Sigmoid colon (tissue), 7 donors: ENCODE data around the gene LAMP1. TPM values are rescaled to one million over a fixed set of nuclear protein-coding genes. Genes with fewer than 3 reads are reported as not detected.
A peak's percentile ranks its signal among the peaks of the same experiment; 100 is the strongest.

ENCODE experiments used
- DNase-seq: peaks from one replicate; pipeline ENCODE4 v3.0.0-alpha.2; 2019
- H3K27ac ChIP-seq, 4 donors: fragments of 200-600 bp; sonication (generic); one replicate each; pipeline ENCODE4 v1.5.1; 2016 to 2019; ENCODE audit warnings: mild to moderate bottlenecking in 1 of 4
- H3K27me3 ChIP-seq, 3 donors: fragments of 200-600 bp; sonication (generic); one replicate each; pipeline ENCODE4 v1.5.1; 2019; ENCODE audit warnings: mild to moderate bottlenecking in 1 of 3
- H3K36me3 ChIP-seq, 4 donors: fragments of 200-600 bp; sonication (generic); one replicate each; pipeline ENCODE4 v1.5.1; 2016 to 2019
- H3K4me1 ChIP-seq, 4 donors: fragments of 200-600 bp; sonication (generic); one replicate each; pipeline ENCODE4 v1.5.1; 2017 to 2019
- H3K4me3 ChIP-seq, 4 donors: fragments of 200-600 bp; sonication (generic); one replicate each; pipeline ENCODE4 v1.5.1; 2017 to 2019; ENCODE audit warnings: mild to moderate bottlenecking in 2 of 4, moderate library complexity in 1 of 4
- H3K9me3 ChIP-seq, 4 donors: fragments of 200-600 bp in 3 of 4; sonication (generic) in 3 of 4; one replicate each; pipeline versions ENCODE4 v1.5.1 to v1.6.1; 2013 to 2019
- EP300 ChIP-seq, 4 donors: sonication (generic); formaldehyde crosslinking; IDR thresholded peaks; one replicate each; pipeline ENCODE4 v1.6.1; 2017; ENCODE audit warnings: antibody characterized with exemption in 4 of 4
- POLR2A ChIP-seq, 2 donors: fragments of 450-650 bp; IDR thresholded peaks; one replicate each; pipeline ENCODE4 v1.6.1; 2016; ENCODE audit warnings: antibody characterized with exemption in 2 of 2, mild to moderate bottlenecking in 2 of 2, moderate library complexity in 2 of 2
- POLR2AphosphoS5 ChIP-seq, 4 donors: sonication (generic); formaldehyde crosslinking; IDR thresholded peaks; one replicate each; pipeline ENCODE4 v1.6.1; 2017; ENCODE audit warnings: antibody characterized with exemption in 4 of 4
- WGBS, 2 donors: extraction: QIAGEN DNeasy Blood & Tissue Kit; methylation state at CpG; one replicate each; pipeline ENCODE4 v1.1.7; 2013; 5-methylcytosine and 5-hydroxymethylcytosine counted together
- intact Hi-C: fragments of 100-400 bp; cut with DNase I; formaldehyde crosslinking; loops from one replicate; pipeline ENCODE4 v1.15.1; 2023
- polyA plus RNA-seq, 3 donors: library from polyadenylated mRNA; stranded (reverse); fragments of 200-250 nt; gene quantifications; one replicate each; pipeline ENCODE4 v1.2.3, GENCODE V29; 2013
- total RNA-seq, 4 donors: library from RNA; depleted of rRNA; stranded (reverse); fragments of >200 nt; gene quantifications; one replicate each; pipeline ENCODE4 v1.1.0, GENCODE V29; 2016
- TF ChIP-seq, protein P1 (sequence below), 4 experiments: fragments of 450-650 bp in 3 of 4; fragments of 200-600 bp in 1 of 4; IDR thresholded peaks; one replicate each; pipeline ENCODE4 v1.5.1; 2016 to 2019; ENCODE audit warnings: antibody characterized with exemption in 4 of 4, mild to moderate bottlenecking in 3 of 4, moderate library complexity in 2 of 4
- donor health status: healthy with polysubstance abuse.
- donor health status: Bipolar disorder and iron deficiency.
- donor health status: healthy.

LAMP1 gene
- total and polyA plus RNA-seq, 7 donors: 20.4 to 125 (median 86.9) TPM

DNA sequence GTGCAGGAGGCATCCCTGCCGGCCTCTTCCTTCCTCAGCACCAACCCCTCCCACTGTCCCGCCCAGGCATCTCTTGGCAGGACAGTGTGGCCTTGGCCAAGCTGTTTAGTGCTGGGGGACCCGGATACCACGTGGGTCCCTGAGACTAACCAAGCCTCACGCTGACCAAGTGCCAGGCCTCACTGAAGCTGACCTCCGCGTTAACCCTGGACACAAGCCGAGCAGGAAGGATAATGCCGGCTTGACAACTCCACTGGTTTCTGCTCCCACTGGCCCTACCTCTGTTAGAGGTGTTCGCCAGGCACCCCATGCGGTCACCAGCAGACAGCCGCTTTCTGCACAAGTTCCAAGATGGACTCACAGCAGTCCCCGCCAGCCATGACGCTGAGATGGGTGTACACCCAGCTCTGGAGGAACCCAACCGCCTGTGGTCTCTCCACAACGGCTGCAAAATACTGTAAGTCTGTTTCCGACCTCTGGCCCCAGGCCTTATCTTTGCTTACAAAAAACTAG, 54.5 kb downstream of the LAMP1 start:
- H3K9me3 ChIP-seq: no peaks in the 10 kb centered on the region
- intact Hi-C loops: no loop called here
- peaks cover 0 to 34% (median 7%) of the 10 kb centered on the region in 4 donors for H3K36me3 ChIP-seq
- no peak overlapping the region for H3K27ac ChIP-seq
- TF ChIP-seq, protein P1, sequence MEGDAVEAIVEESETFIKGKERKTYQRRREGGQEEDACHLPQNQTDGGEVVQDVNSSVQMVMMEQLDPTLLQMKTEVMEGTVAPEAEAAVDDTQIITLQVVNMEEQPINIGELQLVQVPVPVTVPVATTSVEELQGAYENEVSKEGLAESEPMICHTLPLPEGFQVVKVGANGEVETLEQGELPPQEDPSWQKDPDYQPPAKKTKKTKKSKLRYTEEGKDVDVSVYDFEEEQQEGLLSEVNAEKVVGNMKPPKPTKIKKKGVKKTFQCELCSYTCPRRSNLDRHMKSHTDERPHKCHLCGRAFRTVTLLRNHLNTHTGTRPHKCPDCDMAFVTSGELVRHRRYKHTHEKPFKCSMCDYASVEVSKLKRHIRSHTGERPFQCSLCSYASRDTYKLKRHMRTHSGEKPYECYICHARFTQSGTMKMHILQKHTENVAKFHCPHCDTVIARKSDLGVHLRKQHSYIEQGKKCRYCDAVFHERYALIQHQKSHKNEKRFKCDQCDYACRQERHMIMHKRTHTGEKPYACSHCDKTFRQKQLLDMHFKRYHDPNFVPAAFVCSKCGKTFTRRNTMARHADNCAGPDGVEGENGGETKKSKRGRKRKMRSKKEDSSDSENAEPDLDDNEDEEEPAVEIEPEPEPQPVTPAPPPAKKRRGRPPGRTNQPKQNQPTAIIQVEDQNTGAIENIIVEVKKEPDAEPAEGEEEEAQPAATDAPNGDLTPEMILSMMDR (IDR thresholded peaks at IDR 0.05): no peak
- TF ChIP-seq EP300 (IDR thresholded peaks at IDR 0.05): no peak
- TF ChIP-seq POLR2AphosphoS5 (IDR thresholded peaks at IDR 0.05): no peak
- no peak for TF ChIP-seq POLR2A (IDR thresholded peaks at IDR 0.05)
- H3K4me3 ChIP-seq: no peak overlapping the region
- WGBS, 2 donors: 84 to 85% methylated on average over 17 of the region's 17 CpGs
- no peaks in the 10 kb centered on the region for H3K4me1 ChIP-seq
- DNase-seq: peak; percentile 54
- H3K27me3 ChIP-seq: no peaks in the 10 kb centered on the region

DNA sequence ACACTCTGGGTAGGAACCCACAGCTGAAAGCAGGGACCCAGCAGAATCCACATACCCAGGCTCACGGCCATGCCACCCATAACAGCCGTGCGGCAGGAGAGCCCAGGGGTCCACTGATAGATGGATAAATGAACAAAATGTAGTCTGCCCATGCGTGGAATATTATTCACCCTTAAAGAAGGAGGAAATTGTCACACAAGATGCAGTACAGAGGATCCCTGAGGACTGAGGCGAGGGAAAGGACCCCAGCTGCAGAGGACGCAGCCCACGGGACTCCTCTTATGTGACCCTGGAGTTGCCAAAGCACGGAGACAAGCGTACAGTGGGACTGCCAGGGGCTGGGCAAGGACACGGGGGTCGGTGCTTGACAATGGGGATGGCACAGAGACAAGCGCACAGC, 56.2 kb downstream of the LAMP1 start:
- no peak for DNase-seq

DNA sequence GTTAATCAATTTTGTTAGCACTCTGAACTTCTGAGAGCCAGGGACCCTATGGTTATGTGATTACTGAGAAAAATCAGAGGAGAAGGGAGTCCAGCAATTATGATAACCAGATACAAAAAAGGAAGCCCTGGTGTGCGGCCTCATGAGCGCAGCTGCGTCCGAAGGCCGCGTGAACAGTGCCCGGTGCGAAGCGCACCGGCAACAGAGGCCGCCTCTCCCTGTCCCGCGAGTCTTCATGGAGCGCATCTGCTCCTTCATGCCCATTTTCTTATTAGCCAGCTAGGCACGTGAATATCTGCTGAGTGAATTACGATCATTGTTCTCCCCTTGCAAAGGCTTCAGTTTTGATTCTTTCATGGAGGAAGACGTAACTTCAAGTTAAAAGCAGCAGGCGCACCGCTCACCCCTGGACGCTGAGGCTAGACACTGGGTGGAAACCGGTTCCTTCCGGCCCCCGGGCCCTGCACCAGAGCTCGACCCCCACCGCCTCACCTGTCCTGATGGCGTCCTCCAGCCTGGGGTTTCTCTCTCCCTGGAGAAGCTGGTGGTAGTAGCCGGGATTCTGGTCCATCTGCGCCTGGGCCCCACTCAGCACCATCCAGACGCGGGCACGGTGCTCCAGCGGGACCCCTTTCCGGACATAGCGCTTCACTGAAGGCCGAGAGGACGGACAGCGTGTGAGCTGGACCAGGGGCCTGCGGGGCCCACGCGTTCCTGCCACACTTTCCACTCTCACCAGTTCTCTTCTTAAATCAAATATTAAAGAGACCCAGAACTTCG, 58.0 kb downstream of the LAMP1 start:
- H3K9me3 ChIP-seq: no peaks in the 10 kb centered on the region
- H3K27me3 ChIP-seq: no peaks in the 10 kb centered on the region
- no peak for DNase-seq
- no peaks in the 10 kb centered on the region for H3K4me1 ChIP-seq
- peaks cover 0 to 15% (median 0%) of the 10 kb centered on the region in 4 donors for H3K36me3 ChIP-seq
- no peak overlapping the region for H3K27ac ChIP-seq
- TF ChIP-seq POLR2A (IDR thresholded peaks at IDR 0.05) (no peak), EP300 (IDR thresholded peaks at IDR 0.05) (no peak), POLR2AphosphoS5 (IDR thresholded peaks at IDR 0.05) (no peak)
- TF ChIP-seq, protein P1 (IDR thresholded peaks at IDR 0.05): no peak
- no peak overlapping the region for H3K4me3 ChIP-seq
- intact Hi-C loops: no loop called here
- 96 to 97% methylated on average over 41 of the region's 41 CpGs for WGBS, 2 donors

More for the DNA sequence above, 56.2 kb downstream of the LAMP1 start:
- WGBS, 2 donors: 89% methylated on average over 12 of the region's 12 CpGs
- Histone ChIP-seq H3K27me3 (no peaks in the 10 kb centered on the region), H3K4me3 (no peak overlapping the region), H3K4me1 (no peaks in the 10 kb centered on the region), H3K27ac (no peak overlapping the region), H3K9me3 (no peaks in the 10 kb centered on the region), H3K36me3 (peaks cover 0 to 32% (median 7%) of the 10 kb centered on the region in 4 donors)
- TF ChIP-seq, protein P1 (IDR thresholded peaks at IDR 0.05): no peak
- TF ChIP-seq POLR2A (IDR thresholded peaks at IDR 0.05) (no peak), EP300 (IDR thresholded peaks at IDR 0.05) (no peak), POLR2AphosphoS5 (IDR thresholded peaks at IDR 0.05) (no peak)
- intact Hi-C loops: no loop called here

DNA sequence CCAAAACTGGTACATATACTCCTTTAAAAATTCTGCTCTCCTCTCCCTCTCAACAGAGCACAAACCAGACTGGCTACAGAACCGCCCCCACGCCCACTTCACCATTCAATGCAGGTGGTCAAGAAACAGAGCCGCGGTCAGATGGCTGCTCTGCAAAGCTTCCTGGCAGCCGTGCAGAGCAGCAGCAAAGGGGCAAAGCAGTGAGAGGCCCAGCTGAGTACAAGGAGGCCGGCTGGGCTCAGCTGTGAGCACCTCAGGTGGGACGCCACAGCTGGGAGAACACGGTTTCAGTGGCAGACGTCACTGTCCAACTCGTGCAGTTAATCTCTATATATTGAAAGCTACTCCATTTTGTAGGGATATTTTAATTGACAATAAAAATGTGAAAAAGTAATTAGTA, 58.6 kb downstream of the LAMP1 start:
- Histone ChIP-seq H3K36me3 (peaks cover 0 to 14% (median 0%) of the 10 kb centered on the region in 4 donors), H3K27ac (no peak overlapping the region), H3K27me3 (no peaks in the 10 kb centered on the region), H3K9me3 (no peaks in the 10 kb centered on the region), H3K4me3 (no peak overlapping the region), H3K4me1 (no peaks in the 10 kb centered on the region)
- TF ChIP-seq POLR2AphosphoS5 (IDR thresholded peaks at IDR 0.05) (no peak), EP300 (IDR thresholded peaks at IDR 0.05) (no peak), POLR2A (IDR thresholded peaks at IDR 0.05) (no peak)
- TF ChIP-seq, protein P1 (IDR thresholded peaks at IDR 0.05): no peak
- 83 to 91% methylated on average over 10 of the region's 10 CpGs for WGBS, 2 donors
- intact Hi-C loops: no loop called here
- DNase-seq: no peak
